ENCODE data around the gene TMEM80.

The TMEM80 gene

GRCh38 chr11:746289-747157 is 50.9 kb downstream of the TMEM80 start:
- DNase-seq (ENCODE audit: low read depth), result no peak

DNA sequence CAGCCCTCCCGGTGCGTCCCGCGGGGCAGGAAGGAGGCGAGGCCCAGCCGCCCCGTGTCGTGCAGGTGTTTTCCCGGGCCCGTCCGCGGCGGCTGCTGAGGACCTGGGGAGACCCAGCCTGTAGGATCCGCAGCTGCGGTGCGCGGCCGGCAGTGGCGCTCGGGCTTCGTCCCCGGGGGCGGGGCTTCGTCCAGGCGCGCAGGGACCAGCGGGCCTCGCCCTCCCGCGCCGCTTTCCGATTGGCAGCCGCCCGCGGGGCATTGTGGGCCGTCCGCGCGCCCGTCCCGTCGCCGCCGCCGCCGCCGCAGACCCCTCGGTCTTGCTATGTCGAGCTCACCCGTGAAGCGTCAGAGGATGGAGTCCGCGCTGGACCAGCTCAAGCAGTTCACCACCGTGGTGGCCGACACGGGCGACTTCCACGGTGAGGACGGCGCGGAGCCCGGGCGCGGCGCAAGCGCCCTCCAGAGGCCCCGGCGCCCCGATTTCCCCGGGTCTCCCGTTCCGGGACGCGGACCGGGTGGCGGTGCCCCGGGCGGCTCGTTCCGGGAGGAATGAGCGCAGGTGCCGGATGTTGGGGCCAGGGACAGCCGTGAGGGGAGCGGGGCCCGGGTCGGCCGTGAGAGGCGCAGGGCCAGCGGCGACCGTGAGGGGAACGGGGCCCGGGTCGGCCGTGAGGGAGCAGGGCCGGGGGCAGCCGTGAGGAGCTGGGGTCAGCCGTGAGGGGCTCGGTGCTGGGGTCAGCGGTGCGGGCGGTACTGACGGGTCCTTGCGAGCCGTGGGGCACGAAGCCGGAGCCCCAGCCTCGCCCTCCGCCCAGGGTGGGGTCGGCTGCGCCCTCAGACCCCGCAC is 51.8 kb downstream of the TMEM80 start, which contains the start of gene TALDO1:
Gene TALDO1, plus strand, starts transcription at position 307 of the 849 bp plus-strand sequence. Its CDS starts 18 bp downstream, at position 325.
- peak; percentile 78 for DNase-seq (ENCODE audit: low read depth)

DNA sequence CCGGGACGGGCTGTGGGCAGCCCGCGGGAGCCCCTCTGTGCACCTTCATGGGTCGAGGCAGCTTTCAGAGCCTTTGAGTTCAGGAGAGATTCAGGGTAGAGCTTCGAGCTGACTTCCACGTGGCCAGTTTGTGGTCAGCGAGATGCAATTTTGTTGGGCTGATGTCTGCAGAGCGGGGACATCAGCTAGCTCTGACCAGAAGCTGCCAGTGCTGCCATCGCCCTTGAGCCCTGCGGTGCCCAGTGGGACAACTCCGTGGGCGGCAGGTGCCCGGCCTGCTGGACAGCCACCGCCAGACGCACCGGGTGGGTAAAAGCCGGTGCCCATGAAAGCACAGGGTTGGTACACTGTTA is 52.4 kb downstream of the TMEM80 start:
- DNase-seq (ENCODE audit: low read depth), result no peak

- no peak for DNase-seq (ENCODE audit: low read depth)
Observed at GRCh38 chr11:749731-750130, 54.1 kb downstream of the TMEM80 start.
